GM23338 (cell line): Measurements from ENCODE around the gene CYSTM1.

ENCODE experiments used
- POLR2AphosphoS5 ChIP-seq: IDR thresholded peaks from 2 replicates; pipeline ENCODE4 v1.6.1; 2016; ENCODE audit warnings: antibody characterized with exemption, low read depth
- TF ChIP-seq, protein P1 (sequence below), 2 experiments: fragments of 200-600 bp in 1 of 2; sonication (generic) in 1 of 2; conservative IDR thresholded peaks; 2 replicates each; pipeline versions ENCODE4 v1.5.1 to v1.6.1; 2016 to 2017; ENCODE audit warnings: antibody characterized with exemption in 2 of 2, low read depth in 2 of 2, mild to moderate bottlenecking in 2 of 2, moderate library complexity in 1 of 2

GRCh38 chr5:140240987-140241706, 66.2 kb downstream of the CYSTM1 start:
- TF ChIP-seq POLR2AphosphoS5 = no peak
- TF ChIP-seq, protein P1, sequence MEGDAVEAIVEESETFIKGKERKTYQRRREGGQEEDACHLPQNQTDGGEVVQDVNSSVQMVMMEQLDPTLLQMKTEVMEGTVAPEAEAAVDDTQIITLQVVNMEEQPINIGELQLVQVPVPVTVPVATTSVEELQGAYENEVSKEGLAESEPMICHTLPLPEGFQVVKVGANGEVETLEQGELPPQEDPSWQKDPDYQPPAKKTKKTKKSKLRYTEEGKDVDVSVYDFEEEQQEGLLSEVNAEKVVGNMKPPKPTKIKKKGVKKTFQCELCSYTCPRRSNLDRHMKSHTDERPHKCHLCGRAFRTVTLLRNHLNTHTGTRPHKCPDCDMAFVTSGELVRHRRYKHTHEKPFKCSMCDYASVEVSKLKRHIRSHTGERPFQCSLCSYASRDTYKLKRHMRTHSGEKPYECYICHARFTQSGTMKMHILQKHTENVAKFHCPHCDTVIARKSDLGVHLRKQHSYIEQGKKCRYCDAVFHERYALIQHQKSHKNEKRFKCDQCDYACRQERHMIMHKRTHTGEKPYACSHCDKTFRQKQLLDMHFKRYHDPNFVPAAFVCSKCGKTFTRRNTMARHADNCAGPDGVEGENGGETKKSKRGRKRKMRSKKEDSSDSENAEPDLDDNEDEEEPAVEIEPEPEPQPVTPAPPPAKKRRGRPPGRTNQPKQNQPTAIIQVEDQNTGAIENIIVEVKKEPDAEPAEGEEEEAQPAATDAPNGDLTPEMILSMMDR (conservative IDR thresholded peaks at IDR 0.05; ENCODE audit: low read depth in 2 of 2) = no peak
